Erythroblast (primary cell): Measurements from ENCODE around the gene ST7.

ENCODE experiments used
- GATA1 ChIP-seq: IDR thresholded peaks from 2 replicates; pipeline ENCODE4 v1.6.1; 2011; ENCODE audit warnings: low read depth, mild to moderate bottlenecking, control low read depth, low read length, moderate library complexity
- POLR2A ChIP-seq: IDR thresholded peaks from 2 replicates; pipeline ENCODE4 v1.6.1; 2011; ENCODE audit warnings: mild to moderate bottlenecking, low read length

- no peak for TF ChIP-seq POLR2A
- TF ChIP-seq GATA1: no peak
These were observed 70.1 kb downstream of the ST7 start for GRCh38 chr7:117023325-117023854.
